Fibroblast of skin of left quadriceps (primary cell): ENCODE results near the gene C1QTNF8.

Source experiments
- DNase-seq, 2 experiments: peaks; one replicate each; pipeline ENCODE4 v3.0.0-alpha.2; 2013; ENCODE audit warnings: low read depth in 2 of 2

C1QTNF8 gene

GRCh38 chr16:1127101-1127500, 31.1 kb upstream of the C1QTNF8 start:
- DNase-seq: no peak

GRCh38 chr16:1126586-1126985, 30.5 kb upstream of the C1QTNF8 start:
- DNase-seq: no peak

- DNase-seq: no peak
Observed at GRCh38 chr16:1126044-1126443, 30.0 kb upstream of the C1QTNF8 start.

- DNase-seq: no peak
Observed at GRCh38 chr16:1125471-1125870, 29.4 kb upstream of the C1QTNF8 start.

- DNase-seq: no peak
Observed at GRCh38 chr16:1124795-1125194, 28.8 kb upstream of the C1QTNF8 start.

GRCh38 chr16:1124291-1124690, 28.2 kb upstream of the C1QTNF8 start:
- no peak for DNase-seq

GRCh38 chr16:1123525-1124230, 27.6 kb upstream of the C1QTNF8 start:
- no peak for DNase-seq

GRCh38 chr16:1122398-1122765, 26.3 kb upstream of the C1QTNF8 start:
- DNase-seq: no peak

- no peak for DNase-seq
Observed at GRCh38 chr16:1121601-1122397, 25.8 kb upstream of the C1QTNF8 start.

- DNase-seq: no peak
Observed at GRCh38 chr16:1121009-1121408, 25.0 kb upstream of the C1QTNF8 start.

- no peak for DNase-seq
Observed at GRCh38 chr16:1120577-1120941, 24.5 kb upstream of the C1QTNF8 start.

GRCh38 chr16:1119766-1120576, 23.9 kb upstream of the C1QTNF8 start:
- no peak for DNase-seq

- DNase-seq: no peak
Observed at GRCh38 chr16:1119129-1119528, 23.1 kb upstream of the C1QTNF8 start.

GRCh38 chr16:1117926-1118325, 21.9 kb upstream of the C1QTNF8 start:
- no peak for DNase-seq

- DNase-seq: no peak
Observed at GRCh38 chr16:1117176-1117900, 21.3 kb upstream of the C1QTNF8 start.

GRCh38 chr16:1116693-1117077, 20.6 kb upstream of the C1QTNF8 start:
- DNase-seq: no peak

- no peak for DNase-seq
Observed at GRCh38 chr16:1113889-1114526, 18.0 kb upstream of the C1QTNF8 start.

GRCh38 chr16:1113489-1113888, 17.4 kb upstream of the C1QTNF8 start:
- DNase-seq: no peak

GRCh38 chr16:1112506-1113184, 16.6 kb upstream of the C1QTNF8 start:
- DNase-seq: no peak

- DNase-seq: no peak
Observed at GRCh38 chr16:1109648-1110047, 13.6 kb upstream of the C1QTNF8 start.
